GM10266 (cell line): ENCODE data around the gene LTBP3.

Source experiments
- DNase-seq: peaks from one replicate; pipeline ENCODE4 v3.0.0; 2012; ENCODE audit errors: extremely low spot score
- CTCF ChIP-seq: IDR thresholded peaks from 2 replicates; pipeline ENCODE4 v1.5.1; 2012; ENCODE audit warnings: mild to moderate bottlenecking, low read depth; ENCODE audit not compliant: control insufficient read depth, insufficient read depth; ENCODE audit errors: missing control alignments

The LTBP3 gene

GRCh38 chr11:65590240-65590738 is 32.1 kb upstream of the LTBP3 start:
- no peak for DNase-seq
- no peak for TF ChIP-seq CTCF

GRCh38 chr11:65589444-65590239 is 31.5 kb upstream of the LTBP3 start:
- peak; percentile 89 for DNase-seq

GRCh38 chr11:65588199-65589054 is 30.3 kb upstream of the LTBP3 start:
- DNase-seq = peak; percentile 97
- peak; percentile 80 for TF ChIP-seq CTCF

More at GRCh38 chr11:65589444-65590239, 31.5 kb upstream of the LTBP3 start:
- no peak for TF ChIP-seq CTCF

GRCh38 chr11:65586676-65587075 is 28.5 kb upstream of the LTBP3 start:
- no peak for DNase-seq
- no peak for TF ChIP-seq CTCF

- DNase-seq = no peak
- TF ChIP-seq CTCF = no peak
Measured at GRCh38 chr11:65586247-65586630, 28.1 kb upstream of the LTBP3 start.

GRCh38 chr11:65585396-65586246 is 27.5 kb upstream of the LTBP3 start:
- no peak for DNase-seq

More at GRCh38 chr11:65585396-65586246, 27.5 kb upstream of the LTBP3 start:
- no peak for TF ChIP-seq CTCF
